AG04449 (cell line): ENCODE measurements around the gene TLR3.

ENCODE experiments used
- CTCF ChIA-PET: fragments of 350-600 bp; formaldehyde crosslinking; extraction: SDS; loops from one replicate; lab custom pipeline; 2021; ENCODE audit warnings: antibody characterized with exemption; lab: Yijun Ruan, JAX
- POLR2A ChIA-PET: fragments of 400-600, 350-600 bp; formaldehyde crosslinking; extraction: SDS; loops from one replicate; lab custom pipeline; 2020; ENCODE audit warnings: antibody characterized with exemption, inconsistent platforms; lab: Yijun Ruan, JAX
- DNase-seq: peaks from one replicate; pipeline ENCODE4 v3.0.0-alpha.2; 2010; ENCODE audit warnings: low read depth, low spot score
- H3K4me3 ChIP-seq: 2 replicates; pipeline ENCODE4 v1.5.1; 2011; ENCODE audit warnings: low read depth, mild to moderate bottlenecking, control low read depth, low read length
- CTCF ChIP-seq: IDR thresholded peaks from one replicate; pipeline ENCODE4 v1.5.1; 2011; ENCODE audit warnings: mild to moderate bottlenecking, moderate library complexity, low read length, control low read depth, inconsistent platforms; ENCODE audit not compliant: insufficient read depth; ENCODE audit errors: missing control alignments

The TLR3 gene

GRCh38 chr4:186023975-186024374, 45.0 kb upstream of the TLR3 start:
- H3K4me3 ChIP-seq, result no peak overlapping the region
- no peak for TF ChIP-seq CTCF
- POLR2A ChIA-PET, result no interaction called here
- CTCF ChIA-PET, result interaction anchor here (1.7 to 5.6 kb wide), 2 partner anchors 14 to 383 kb away, joined by 9 to 38 read pairs; no protein-coding TSS in a partner anchor
- no peak for DNase-seq

GRCh38 chr4:186024637-186025407, 44.1 kb upstream of the TLR3 start:
- TF ChIP-seq CTCF, result no peak
- ChIA-PET CTCF (interaction anchor here (1.4 to 5.6 kb wide), 3 partner anchors 13 to 605 kb away, joined by 3 to 38 read pairs (median 9); no protein-coding TSS in a partner anchor), POLR2A (no interaction called here)

GRCh38 chr4:186025408-186025690, 43.6 kb upstream of the TLR3 start:
- no peak for TF ChIP-seq CTCF
- H3K4me3 ChIP-seq, result no peak overlapping the region
- CTCF ChIA-PET, result interaction anchor here (1.2 to 5.6 kb wide), 4 partner anchors 12 to 605 kb away, joined by 3 to 38 read pairs (median 6); no protein-coding TSS in a partner anchor
- POLR2A ChIA-PET, result no interaction called here
- no peak for DNase-seq

More at GRCh38 chr4:186024637-186025407, 44.1 kb upstream of the TLR3 start:
- no peak for DNase-seq
- H3K4me3 ChIP-seq, result no peak overlapping the region

- ChIA-PET POLR2A (no interaction called here), CTCF (interaction anchor here (1.2 to 5.6 kb wide), 2 partner anchors 10 to 387 kb away, joined by 4 to 38 read pairs; no protein-coding TSS in a partner anchor)
- no peak for TF ChIP-seq CTCF
- no peak for DNase-seq
- H3K4me3 ChIP-seq, result no peak overlapping the region
Measured at GRCh38 chr4:186027405-186027804, 41.6 kb upstream of the TLR3 start.

- H3K4me3 ChIP-seq, result no peak overlapping the region; the same call in 1 of the 2 replicates
- ChIA-PET POLR2A (interaction anchor here (0.5 kb wide), 2 partner anchors 388 to 485 kb away, joined by 3 read pairs; no protein-coding TSS in a partner anchor), CTCF (interaction anchor here (1.0 to 2.0 kb wide), 5 partner anchors 8 to 431 kb away, joined by 3 to 10 read pairs (median 4); no protein-coding TSS in a partner anchor)
- peak; percentile 21 for DNase-seq
- no peak for TF ChIP-seq CTCF
Measured at GRCh38 chr4:186029571-186030398, 39.2 kb upstream of the TLR3 start.
